ENCODE results near the gene NFATC2.

DNA sequence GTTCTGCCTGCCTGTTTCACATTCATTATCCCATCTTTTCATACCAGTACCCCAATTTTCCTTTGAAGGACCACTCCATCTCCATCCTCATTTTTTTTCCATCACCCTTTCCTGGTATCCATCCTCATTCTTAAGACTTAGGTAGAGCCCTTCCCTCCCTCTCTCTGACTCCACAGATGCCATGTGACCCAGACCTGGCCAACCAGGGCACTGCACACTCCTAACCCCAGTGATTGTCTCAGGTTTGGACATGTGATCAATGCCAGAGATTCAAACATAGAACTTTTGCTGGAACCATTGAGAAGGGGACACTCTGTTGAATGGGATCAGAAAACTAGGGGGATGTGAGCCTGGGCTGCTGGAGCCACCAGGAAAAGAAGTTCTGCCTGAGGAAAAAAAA lies 39.1 kb upstream of the NFATC2 start:
- TF ChIP-seq CTCF (IDR thresholded peaks at IDR 0.05) (no peak), POLR2A (IDR thresholded peaks at IDR 0.05) (no peak)

All from Peyer's patch (tissue), 4 donors.